ENCODE results near the gene MRPS6. TPM values are rescaled to one million over a fixed set of nuclear protein-coding genes. Genes with fewer than 3 reads are reported as not detected.

The MRPS6 gene
- total RNA-seq, 1 donor from 2014 or later: 37.9 TPM

GRCh38 chr21:34072145-34073031, 990 bp upstream of the MRPS6 start:
- no peak for DNase-seq

GRCh38 chr21:34073749-34074282, 438 bp downstream of the MRPS6 start:
- DNase-seq: no peak

- DNase-seq: no peak
Observed at GRCh38 chr21:34074283-34075090, 1.1 kb downstream of the MRPS6 start.

GRCh38 chr21:34075091-34075425, 1.7 kb downstream of the MRPS6 start:
- no peak for DNase-seq

- no peak for DNase-seq
Observed at GRCh38 chr21:34075760-34076660, 2.6 kb downstream of the MRPS6 start.

GRCh38 chr21:34076835-34077234, 3.5 kb downstream of the MRPS6 start:
- no peak for DNase-seq

- DNase-seq: no peak
Observed at GRCh38 chr21:34077888-34078287, 4.5 kb downstream of the MRPS6 start.

- DNase-seq: no peak
Observed at GRCh38 chr21:34078915-34079314, 5.5 kb downstream of the MRPS6 start.

GRCh38 chr21:34080710-34081109, 7.3 kb downstream of the MRPS6 start:
- no peak for DNase-seq

- no peak for DNase-seq
Observed at GRCh38 chr21:34082769-34083168, 9.4 kb downstream of the MRPS6 start.

GRCh38 chr21:34083357-34083756, 10.0 kb downstream of the MRPS6 start:
- no peak for DNase-seq

- no peak for DNase-seq
Observed at GRCh38 chr21:34085129-34085528, 11.8 kb downstream of the MRPS6 start.

GRCh38 chr21:34086887-34087306, 13.5 kb downstream of the MRPS6 start:
- DNase-seq: no peak

GRCh38 chr21:34088752-34089151, 15.4 kb downstream of the MRPS6 start:
- no peak for DNase-seq

GRCh38 chr21:34091032-34091431, 17.7 kb downstream of the MRPS6 start:
- DNase-seq: no peak

- DNase-seq: no peak
Observed at GRCh38 chr21:34091607-34092006, 18.2 kb downstream of the MRPS6 start.

- DNase-seq: no peak
Observed at GRCh38 chr21:34092262-34092921, 19.0 kb downstream of the MRPS6 start.

GRCh38 chr21:34093083-34093482, 19.7 kb downstream of the MRPS6 start:
- DNase-seq: no peak

GRCh38 chr21:34094949-34095348, 21.6 kb downstream of the MRPS6 start:
- no peak for DNase-seq

GRCh38 chr21:34097442-34097841, 24.1 kb downstream of the MRPS6 start:
- no peak for DNase-seq

GRCh38 chr21:34100337-34100736, 27.0 kb downstream of the MRPS6 start:
- no peak for DNase-seq

- DNase-seq: no peak
Observed at GRCh38 chr21:34100790-34101189, 27.4 kb downstream of the MRPS6 start.

All from skin of body (tissue), 2 donors.